ENCODE results near the gene TMEM120A.

- TF ChIP-seq CTCF (IDR thresholded peaks at IDR 0.05) (no peak), POLR2A (IDR thresholded peaks at IDR 0.05) (no peak), EP300 (IDR thresholded peaks at IDR 0.05) (no peak)
Observed at GRCh38 chr7:75985009-75985517, 9.3 kb downstream of the TMEM120A start.

Data from ovary (tissue), 3 donors.